DMS153 treated with DMSO at 0.1 percent for 48 hours (cell line): ENCODE data around the gene AURKB.
A peak's percentile ranks its signal among the peaks of the same experiment; 100 is the strongest.

Experiments
- DNase-seq: peaks from one replicate; lab custom pipeline; 2025; ENCODE audit not compliant: unreplicated experiment; lab: John Stamatoyannopoulos, UW

AURKB gene

DNA sequence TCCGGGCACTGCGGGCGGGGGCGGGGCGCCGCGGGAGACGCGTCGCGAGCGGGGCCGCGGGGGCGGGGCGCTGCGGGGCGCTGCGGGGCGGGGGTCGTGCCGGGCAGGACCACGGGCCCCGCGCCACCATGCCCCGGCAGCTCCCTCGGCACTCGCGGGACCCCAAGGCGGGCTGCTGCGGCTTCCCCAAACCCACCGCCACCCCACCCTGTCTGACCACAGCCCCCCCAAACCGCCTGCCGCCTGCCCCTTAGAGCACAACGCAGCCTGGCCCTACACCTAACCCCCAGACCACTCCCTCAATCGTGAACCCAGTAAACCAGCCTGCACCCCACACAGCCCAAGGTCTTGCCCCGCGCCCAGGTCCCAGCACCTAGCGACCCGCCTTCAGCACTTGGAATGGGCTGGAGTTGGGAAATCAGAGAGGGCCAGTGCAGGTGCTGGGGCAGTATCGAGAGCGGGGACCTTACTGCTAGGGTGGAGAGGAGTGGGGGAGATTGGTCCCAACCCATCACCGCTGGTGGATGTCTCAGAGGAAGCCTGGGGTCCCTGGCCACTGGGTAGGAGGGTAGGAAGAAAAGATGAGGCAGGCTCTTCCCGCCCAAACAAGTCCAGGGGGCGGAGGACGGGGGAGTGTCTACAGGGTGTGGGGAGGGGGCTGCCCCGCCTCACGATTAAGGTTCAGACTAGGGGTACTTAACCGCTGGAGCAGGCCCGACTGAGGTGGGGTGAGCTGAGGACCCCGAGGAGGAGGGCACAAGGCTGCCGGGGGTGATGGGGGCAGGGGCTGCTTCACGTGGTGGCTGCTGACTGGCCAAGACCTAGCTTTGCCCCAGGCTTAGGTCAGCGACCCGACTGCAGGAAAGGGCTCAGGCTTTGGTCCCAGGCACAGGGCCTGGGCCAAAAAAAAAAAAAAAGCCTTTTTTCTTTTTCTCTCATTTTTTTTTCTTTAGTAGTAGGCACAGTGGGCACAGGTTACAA lies 47.1 kb downstream of the AURKB start:
- DNase-seq, result no peak

GRCh38 chr17:8162233-8162996 lies 48.0 kb downstream of the AURKB start, which contains the start of gene VAMP2:
TSS of gene VAMP2 (minus strand) at chr17:8162948. CDS start at chr17:8162879, 69 bp downstream.
- DNase-seq, result no peak

DNA sequence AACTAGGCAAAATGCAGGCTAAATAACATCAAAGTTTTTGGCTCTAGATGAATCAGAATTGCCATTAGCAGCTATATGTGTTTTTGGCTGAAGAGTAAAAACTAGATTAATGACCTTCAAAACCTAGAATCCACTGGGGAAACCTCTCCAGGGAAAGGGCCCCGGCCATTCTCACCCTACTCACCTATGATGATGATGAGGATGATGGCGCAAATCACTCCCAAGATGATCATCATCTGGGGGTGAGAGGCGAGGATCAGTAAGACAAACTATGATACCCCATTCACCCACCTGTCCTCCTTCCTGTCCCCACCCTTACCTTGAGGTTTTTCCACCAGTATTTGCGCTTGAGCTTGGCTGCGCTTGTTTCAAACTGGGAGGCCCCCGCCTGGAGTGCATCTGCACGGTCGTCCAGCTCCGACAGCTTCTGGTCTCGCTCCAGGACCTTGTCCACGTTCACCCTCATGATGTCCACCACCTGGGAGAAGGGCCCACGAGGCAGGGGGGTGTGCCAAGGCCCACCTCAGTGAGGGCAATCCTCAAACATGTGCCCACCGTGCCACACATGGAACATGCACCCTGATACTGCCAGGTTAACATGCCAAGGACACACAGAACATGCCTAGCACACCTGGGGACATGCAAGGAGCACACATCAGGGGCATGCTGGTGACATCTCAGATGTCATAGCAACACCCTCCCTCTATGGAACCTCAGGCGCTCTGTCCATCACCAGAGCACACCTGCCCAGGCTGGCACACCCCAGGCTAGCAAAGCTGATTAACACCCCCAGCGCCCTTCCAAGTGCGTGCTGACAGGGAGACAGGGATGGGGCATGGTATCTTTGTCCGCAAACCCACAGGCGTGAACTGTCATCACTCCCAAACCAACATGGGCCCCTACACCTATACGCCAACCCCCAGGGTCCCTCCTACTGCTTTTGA lies 48.8 kb downstream of the AURKB start:
- no peak for DNase-seq

GRCh38 chr17:8160741-8161221 lies 49.6 kb downstream of the AURKB start:
- DNase-seq, result no peak

DNA sequence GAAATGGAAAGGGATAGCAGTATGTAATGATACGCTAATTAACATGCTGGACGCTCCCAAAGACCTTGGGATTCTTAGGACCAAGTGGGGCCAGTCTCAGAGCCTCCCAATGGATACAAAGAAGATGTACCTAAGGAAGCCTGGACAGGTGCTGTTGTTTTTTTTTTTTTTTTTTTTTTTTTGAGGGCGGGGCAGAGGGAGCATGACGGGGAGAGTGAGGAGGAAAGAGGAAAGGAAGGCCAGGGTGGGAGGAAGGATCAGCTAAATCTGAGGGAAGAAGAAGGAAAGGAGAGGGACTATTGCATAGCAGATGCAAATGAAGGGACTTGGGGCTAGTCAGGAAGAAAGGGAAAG lies 50.2 kb downstream of the AURKB start:
- DNase-seq, result no peak

DNA sequence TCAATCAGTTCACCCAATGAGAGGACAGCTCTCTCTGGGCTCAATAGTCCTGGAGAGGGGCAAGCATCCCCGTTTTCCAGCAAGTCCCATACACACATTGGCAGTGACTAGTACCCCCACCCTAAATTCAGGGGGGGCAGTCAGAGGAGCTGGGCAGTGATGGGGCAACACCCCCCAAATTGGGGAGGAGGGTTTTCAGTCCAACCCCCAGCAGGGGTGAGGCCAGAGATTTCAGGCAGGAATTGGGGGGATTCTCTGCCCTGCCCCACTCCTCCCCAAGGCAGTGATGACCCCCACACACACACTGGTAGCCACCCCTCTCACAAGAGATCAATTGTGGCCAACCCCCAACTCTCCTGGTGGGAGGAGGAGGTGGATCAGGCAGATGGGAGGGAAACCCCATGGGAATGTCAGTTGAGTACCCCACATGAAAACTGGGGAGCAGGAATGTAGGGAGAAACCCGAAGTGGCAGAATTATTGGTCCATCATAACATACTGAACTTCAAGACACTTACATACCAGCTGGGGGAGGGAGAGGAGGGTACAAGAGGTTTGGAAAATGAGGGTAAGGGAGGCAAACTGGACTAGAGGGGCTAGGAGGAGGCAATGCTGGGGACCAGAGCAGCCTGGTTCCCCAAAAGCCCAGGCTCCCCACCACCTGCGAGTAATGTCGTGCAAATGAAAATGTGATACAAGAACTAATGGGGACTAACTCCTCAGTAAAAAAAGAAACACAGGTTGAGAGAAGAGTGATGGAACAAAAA lies 50.7 kb downstream of the AURKB start:
- DNase-seq, result no peak

- DNase-seq, result no peak
Measured at GRCh38 chr17:8159032-8159400, 51.4 kb downstream of the AURKB start.

DNA sequence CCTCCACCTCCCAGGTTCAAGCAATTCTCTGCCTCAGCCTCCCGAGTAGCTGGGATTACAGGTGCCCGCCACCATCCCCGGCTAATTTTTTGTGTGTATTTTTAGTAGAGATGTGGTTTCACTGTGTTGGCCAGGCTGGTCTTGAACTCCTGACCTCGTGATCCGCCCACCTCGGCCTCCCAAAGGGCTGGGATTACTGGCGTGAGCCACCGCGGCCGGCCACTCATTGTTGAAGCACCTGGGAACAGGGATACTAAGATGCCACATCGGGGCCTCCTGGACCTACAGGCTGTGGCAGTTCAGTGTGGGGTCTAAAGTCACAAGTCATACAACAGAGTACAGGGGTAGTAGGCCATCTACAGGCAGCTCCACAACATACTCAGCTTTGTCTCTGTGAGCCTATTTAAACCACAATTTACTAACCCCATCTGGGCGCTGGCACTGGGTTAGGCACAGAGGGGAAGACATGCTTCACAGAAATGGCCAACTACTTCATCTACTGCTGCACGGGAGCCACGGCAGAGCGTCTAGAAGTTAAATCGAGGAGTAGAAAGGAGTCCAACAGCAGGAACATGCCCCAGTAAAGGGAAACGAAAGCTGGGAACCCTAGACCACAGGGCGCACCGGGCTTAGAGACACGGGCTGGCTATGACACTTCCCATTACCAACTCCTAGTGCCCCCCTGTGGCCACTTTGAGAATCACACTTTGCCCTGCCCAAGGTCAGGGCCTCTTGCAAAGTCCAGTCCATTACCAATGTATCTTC lies 51.9 kb downstream of the AURKB start:
- no peak for DNase-seq

DNA sequence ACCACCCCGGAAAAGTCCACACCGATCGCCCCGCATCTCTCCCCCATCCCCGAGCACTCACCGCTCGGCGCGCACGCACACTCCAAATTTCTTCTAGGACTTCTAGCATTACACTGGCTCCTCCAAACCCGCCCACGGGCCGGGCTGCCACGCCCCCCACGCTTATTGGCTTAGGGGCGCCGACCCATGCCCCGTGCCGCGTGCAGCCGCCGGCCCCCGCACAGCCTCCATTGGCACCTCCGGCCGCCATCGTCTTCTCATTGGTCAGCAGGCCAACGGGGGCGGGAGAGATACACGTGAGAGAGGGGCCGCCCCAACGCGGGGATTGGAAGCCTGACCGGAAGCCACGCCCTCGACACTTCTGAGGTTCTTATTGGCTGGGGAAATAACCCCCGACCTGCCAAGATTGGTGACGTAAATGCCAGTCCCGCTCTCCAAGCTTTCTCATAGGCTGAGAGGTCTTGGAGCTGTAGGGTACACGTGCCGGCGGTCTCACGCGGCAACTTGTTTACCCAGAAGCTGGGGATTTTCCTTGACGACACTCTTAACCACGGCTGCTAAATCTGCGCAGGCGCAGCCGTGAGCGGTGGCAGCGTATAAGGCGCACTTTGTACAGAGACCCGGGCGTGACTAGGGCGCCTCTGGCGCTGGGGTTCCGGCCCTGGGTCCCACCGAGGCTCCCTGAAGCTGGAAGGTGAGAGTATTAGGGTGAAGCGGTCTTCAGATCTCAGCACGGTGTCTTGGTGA lies 54.0 kb downstream of the AURKB start:
- DNase-seq, result peak; percentile 81

DNA sequence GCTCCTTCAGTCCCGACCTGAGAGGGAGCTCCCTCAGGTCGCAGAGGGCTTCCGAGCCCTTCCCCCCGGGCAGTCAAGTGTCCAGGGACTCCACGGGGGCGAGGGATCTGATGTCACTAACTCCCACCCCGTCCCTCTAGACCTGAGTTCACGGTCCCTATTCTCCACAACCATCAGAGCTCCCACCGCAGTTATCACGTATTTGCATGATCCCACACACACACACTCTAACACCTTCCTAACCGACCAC lies 54.5 kb downstream of the AURKB start:
- DNase-seq, result no peak

DNA sequence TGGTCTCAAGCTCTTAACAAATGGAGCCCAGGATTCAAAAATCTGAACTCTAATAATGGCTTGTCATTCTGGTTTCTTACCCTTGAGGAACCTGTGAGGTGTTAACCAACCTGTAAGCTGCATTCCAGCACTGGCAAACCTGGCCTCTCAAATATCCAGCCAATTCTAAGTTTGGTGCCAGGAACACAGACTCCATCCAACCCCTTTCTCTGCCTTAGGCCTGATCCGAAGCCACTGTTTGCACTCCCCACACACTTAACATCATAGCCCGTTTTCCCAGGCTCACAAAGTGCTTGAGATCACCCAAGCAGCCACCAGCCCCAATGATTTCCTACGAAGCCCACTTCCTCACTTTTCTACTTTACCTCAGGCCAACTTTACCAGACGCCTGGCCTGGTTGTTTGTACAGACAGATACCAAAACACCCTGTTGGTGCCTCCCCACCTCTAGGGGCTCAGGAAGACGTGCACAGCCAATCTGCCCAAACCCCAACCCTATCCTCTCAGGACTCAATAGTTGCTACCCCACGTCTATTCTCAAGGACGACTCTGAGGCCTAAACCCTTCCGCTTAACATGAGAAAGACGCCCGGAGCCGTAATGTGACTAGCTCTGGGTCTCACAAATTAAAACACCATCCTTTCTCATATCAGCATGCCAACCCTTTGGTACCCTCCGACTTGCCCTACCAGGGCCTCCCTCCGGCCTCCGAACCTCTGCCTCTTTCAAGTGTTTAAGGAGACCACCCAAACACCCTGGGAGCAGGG lies 55.0 kb downstream of the AURKB start:
- DNase-seq, result no peak
